Neural cell (in vitro differentiated cells): ENCODE measurements around the gene S100Z. TPM values are rescaled to one million over a fixed set of nuclear protein-coding genes. Genes with fewer than 3 reads are reported as not detected.

Source experiments
- H2AFZ ChIP-seq: fragments of 200-600, 300-800 bp; sonication (generic), shearing (Covaris generic); 2 replicates; pipeline ENCODE4 v1.6.0; 2014; ENCODE audit warnings: low read depth, mild to moderate bottlenecking, antibody characterized with exemption, low read length, moderate library complexity
- H3F3A ChIP-seq: fragments of 200-600 bp; shearing (Covaris generic); 2 replicates; pipeline ENCODE4 v1.6.1; 2016; ENCODE audit warnings: mild to moderate bottlenecking, moderate library complexity, mixed read lengths, antibody characterized with exemption, low read length; ENCODE audit not compliant: insufficient read depth, poor library complexity, severe bottlenecking
- H3K27ac ChIP-seq: fragments of 200-600, 300-800 bp; sonication (generic), shearing (Covaris generic); 2 replicates; pipeline ENCODE4 v1.5.1; 2014; ENCODE audit warnings: mild to moderate bottlenecking, low read length, moderate library complexity
- H3K27me3 ChIP-seq: fragments of 300-800, 200-600 bp; sonication (generic), shearing (Covaris generic); 2 replicates; pipeline ENCODE4 v1.6.0; 2014; ENCODE audit warnings: mild to moderate bottlenecking, low read depth, low read length, moderate library complexity; ENCODE audit not compliant: insufficient read depth
- H3K36me3 ChIP-seq: fragments of 300-800, 200-600 bp; sonication (generic), shearing (Covaris generic); 2 replicates; pipeline ENCODE4 v1.5.1; 2014; ENCODE audit warnings: mild to moderate bottlenecking, antibody characterized with exemption, low read length, moderate library complexity; ENCODE audit not compliant: insufficient read depth
- H3K4me2 ChIP-seq: fragments of 300-800, 200-600 bp; sonication (generic), shearing (Covaris generic); 2 replicates; pipeline ENCODE4 v1.6.0; 2014; ENCODE audit warnings: mild to moderate bottlenecking, low read length
- H3K4me3 ChIP-seq: fragments of 300-800, 200-600 bp; sonication (generic), shearing (Covaris generic); 2 replicates; pipeline ENCODE4 v1.5.1; 2014; ENCODE audit warnings: mild to moderate bottlenecking, low read length, moderate library complexity
- H3K79me2 ChIP-seq: fragments of 200-600 bp; shearing (Covaris generic); replicated peaks from 2 replicates; pipeline ENCODE4 v1.6.0; 2014; ENCODE audit warnings: mild to moderate bottlenecking, low read length, moderate library complexity; ENCODE audit not compliant: insufficient read depth
- H3K9ac ChIP-seq: fragments of 300-800, 200-600 bp; sonication (generic), shearing (Covaris generic); 2 replicates; pipeline ENCODE4 v1.6.1; 2016; ENCODE audit warnings: mild to moderate bottlenecking, low read length, mixed read lengths
- H3K9me2 ChIP-seq: fragments of 200-600 bp; shearing (Covaris generic); 2 replicates; pipeline ENCODE4 v1.6.1; 2016; ENCODE audit warnings: mild to moderate bottlenecking, low read length, mixed read lengths; ENCODE audit not compliant: insufficient read depth
- H3K9me3 ChIP-seq: fragments of 200-600, 300-800 bp; sonication (generic), shearing (Covaris generic); 2 replicates; pipeline ENCODE4 v1.6.1; 2016; ENCODE audit warnings: mild to moderate bottlenecking, mixed run types, low read length, moderate library complexity, mixed read lengths
- H4K20me1 ChIP-seq: fragments of 200-600 bp; shearing (Covaris generic); 2 replicates; pipeline ENCODE4 v1.6.1; 2016; ENCODE audit warnings: mild to moderate bottlenecking, mixed run types; ENCODE audit not compliant: insufficient read depth
- EP300 ChIP-seq: fragments of 450-650 bp; conservative IDR thresholded peaks from 2 replicates; pipeline ENCODE4 v1.6.1; 2014; ENCODE audit warnings: antibody characterized with exemption, mild to moderate bottlenecking, moderate library complexity; ENCODE audit not compliant: poor library complexity, severe bottlenecking
- EZH2 ChIP-seq: fragments of 200-600, 300-800 bp; shearing (Covaris generic), sonication (generic); IDR thresholded peaks from 2 replicates; pipeline ENCODE4 v1.6.1; 2014; ENCODE audit warnings: antibody characterized with exemption, low read length, borderline replicate concordance, mild to moderate bottlenecking; ENCODE audit not compliant: insufficient read depth, poor library complexity, severe bottlenecking
- MXI1 ChIP-seq: fragments of 450-650 bp; conservative IDR thresholded peaks from 2 replicates; pipeline ENCODE4 v1.6.1; 2014; ENCODE audit warnings: antibody characterized with exemption, mild to moderate bottlenecking; ENCODE audit not compliant: poor library complexity, severe bottlenecking
- POLR2AphosphoS5 ChIP-seq: IDR thresholded peaks from 2 replicates; pipeline ENCODE4 v1.6.1; 2012
- RAD21 ChIP-seq: fragments of 450-650 bp; conservative IDR thresholded peaks from 2 replicates; pipeline ENCODE4 v1.6.1; 2014; ENCODE audit warnings: antibody characterized with exemption, mild to moderate bottlenecking, moderate library complexity
- SMC3 ChIP-seq: fragments of 450-650 bp; conservative IDR thresholded peaks from 2 replicates; pipeline ENCODE4 v1.6.1; 2014; ENCODE audit warnings: antibody characterized with exemption, mild to moderate bottlenecking, moderate library complexity; ENCODE audit not compliant: poor library complexity
- TAF1 ChIP-seq: IDR thresholded peaks from 2 replicates; pipeline ENCODE4 v1.6.1; 2012; ENCODE audit warnings: low read depth
- polyA plus RNA-seq: library from polyadenylated mRNA; depleted of rRNA; stranded (reverse); fragments of >200 nt; gene quantifications from 2 replicates; pipeline ENCODE4 v1.2.3, GENCODE V29; 2014
- TF ChIP-seq, protein P1 (sequence below): IDR thresholded peaks from 2 replicates; pipeline ENCODE4 v1.6.1; 2012; ENCODE audit warnings: borderline replicate concordance
- TF ChIP-seq, protein P2 (sequence below): fragments of 450-650 bp; IDR thresholded peaks from 2 replicates; pipeline ENCODE4 v1.5.1; 2014; ENCODE audit warnings: antibody characterized with exemption, mild to moderate bottlenecking, moderate library complexity; ENCODE audit not compliant: poor library complexity, severe bottlenecking

S100Z gene
- polyA plus RNA-seq, 1 donor from 2014 or later: not detected

DNA sequence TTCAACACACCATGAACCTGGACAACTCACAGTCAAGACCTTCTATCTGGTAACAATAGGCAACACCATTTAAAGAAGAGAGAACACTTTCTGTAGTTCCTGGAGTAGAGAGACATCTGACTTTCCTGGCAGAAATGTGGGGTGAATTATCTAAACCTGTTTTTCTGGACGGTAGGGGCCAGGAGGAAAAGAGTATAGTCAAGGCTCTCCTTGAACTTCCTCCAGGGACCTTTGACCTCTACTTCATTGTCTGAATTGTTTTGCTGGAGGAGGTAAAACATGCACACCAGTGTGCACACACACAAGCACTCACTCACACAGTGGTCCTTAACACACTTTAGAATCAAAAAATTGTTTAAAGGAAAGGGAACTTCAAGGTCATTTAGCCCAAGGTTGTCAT lies 13.2 kb downstream of the S100Z start:
- no peak overlapping the region for H2AFZ ChIP-seq
- H3F3A ChIP-seq: no peaks in the 10 kb centered on the region
- TF ChIP-seq, protein P1, sequence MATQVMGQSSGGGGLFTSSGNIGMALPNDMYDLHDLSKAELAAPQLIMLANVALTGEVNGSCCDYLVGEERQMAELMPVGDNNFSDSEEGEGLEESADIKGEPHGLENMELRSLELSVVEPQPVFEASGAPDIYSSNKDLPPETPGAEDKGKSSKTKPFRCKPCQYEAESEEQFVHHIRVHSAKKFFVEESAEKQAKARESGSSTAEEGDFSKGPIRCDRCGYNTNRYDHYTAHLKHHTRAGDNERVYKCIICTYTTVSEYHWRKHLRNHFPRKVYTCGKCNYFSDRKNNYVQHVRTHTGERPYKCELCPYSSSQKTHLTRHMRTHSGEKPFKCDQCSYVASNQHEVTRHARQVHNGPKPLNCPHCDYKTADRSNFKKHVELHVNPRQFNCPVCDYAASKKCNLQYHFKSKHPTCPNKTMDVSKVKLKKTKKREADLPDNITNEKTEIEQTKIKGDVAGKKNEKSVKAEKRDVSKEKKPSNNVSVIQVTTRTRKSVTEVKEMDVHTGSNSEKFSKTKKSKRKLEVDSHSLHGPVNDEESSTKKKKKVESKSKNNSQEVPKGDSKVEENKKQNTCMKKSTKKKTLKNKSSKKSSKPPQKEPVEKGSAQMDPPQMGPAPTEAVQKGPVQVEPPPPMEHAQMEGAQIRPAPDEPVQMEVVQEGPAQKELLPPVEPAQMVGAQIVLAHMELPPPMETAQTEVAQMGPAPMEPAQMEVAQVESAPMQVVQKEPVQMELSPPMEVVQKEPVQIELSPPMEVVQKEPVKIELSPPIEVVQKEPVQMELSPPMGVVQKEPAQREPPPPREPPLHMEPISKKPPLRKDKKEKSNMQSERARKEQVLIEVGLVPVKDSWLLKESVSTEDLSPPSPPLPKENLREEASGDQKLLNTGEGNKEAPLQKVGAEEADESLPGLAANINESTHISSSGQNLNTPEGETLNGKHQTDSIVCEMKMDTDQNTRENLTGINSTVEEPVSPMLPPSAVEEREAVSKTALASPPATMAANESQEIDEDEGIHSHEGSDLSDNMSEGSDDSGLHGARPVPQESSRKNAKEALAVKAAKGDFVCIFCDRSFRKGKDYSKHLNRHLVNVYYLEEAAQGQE: no peak
- no peak for TF ChIP-seq EZH2
- TF ChIP-seq EP300: no peak
- no peak for TF ChIP-seq POLR2AphosphoS5
- no peak for TF ChIP-seq RAD21
- TF ChIP-seq TAF1: no peak
- TF ChIP-seq MXI1: no peak
- TF ChIP-seq, protein P2, sequence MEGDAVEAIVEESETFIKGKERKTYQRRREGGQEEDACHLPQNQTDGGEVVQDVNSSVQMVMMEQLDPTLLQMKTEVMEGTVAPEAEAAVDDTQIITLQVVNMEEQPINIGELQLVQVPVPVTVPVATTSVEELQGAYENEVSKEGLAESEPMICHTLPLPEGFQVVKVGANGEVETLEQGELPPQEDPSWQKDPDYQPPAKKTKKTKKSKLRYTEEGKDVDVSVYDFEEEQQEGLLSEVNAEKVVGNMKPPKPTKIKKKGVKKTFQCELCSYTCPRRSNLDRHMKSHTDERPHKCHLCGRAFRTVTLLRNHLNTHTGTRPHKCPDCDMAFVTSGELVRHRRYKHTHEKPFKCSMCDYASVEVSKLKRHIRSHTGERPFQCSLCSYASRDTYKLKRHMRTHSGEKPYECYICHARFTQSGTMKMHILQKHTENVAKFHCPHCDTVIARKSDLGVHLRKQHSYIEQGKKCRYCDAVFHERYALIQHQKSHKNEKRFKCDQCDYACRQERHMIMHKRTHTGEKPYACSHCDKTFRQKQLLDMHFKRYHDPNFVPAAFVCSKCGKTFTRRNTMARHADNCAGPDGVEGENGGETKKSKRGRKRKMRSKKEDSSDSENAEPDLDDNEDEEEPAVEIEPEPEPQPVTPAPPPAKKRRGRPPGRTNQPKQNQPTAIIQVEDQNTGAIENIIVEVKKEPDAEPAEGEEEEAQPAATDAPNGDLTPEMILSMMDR: no peak
- no peak for TF ChIP-seq SMC3

DNA sequence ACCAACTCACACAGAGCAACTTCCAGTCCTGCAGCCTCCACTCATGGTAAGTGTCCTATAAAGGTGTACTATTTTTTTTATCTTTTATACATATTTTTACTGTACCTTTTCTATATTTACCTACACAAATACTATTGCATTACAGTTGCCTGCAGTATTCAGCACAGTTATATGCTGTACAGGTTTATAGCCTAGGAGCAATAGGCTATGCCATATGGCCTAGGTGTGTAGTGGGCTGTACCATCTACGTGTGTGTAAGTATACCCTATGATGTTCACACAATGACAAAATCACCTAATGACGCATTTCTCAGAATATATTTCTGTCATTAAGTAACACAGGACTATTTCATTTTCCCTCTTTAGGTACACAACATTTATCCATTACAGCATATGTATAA lies 16.7 kb downstream of the S100Z start:
- Histone ChIP-seq H2AFZ (no peak overlapping the region), H3K9me3 (no peaks in the 10 kb centered on the region), H3K4me2 (no peak overlapping the region), H3K27ac (no peak overlapping the region), H3F3A (no peaks in the 10 kb centered on the region), H3K9me2 (no peaks in the 10 kb centered on the region), H3K79me2 (no peaks in the 10 kb centered on the region), H3K4me3 (no peak overlapping the region), H4K20me1 (no peaks in the 10 kb centered on the region), H3K36me3 (no peaks in the 10 kb centered on the region), H3K27me3 (no peaks in the 10 kb centered on the region), H3K9ac (no peak overlapping the region)
- no peak for TF ChIP-seq TAF1
- no peak for TF ChIP-seq POLR2AphosphoS5
- TF ChIP-seq SMC3: no peak
- no peak for TF ChIP-seq MXI1
- TF ChIP-seq RAD21: no peak
- no peak for TF ChIP-seq EP300
- TF ChIP-seq, protein P1: no peak
- TF ChIP-seq, protein P2: no peak
- no peak for TF ChIP-seq EZH2

More for the DNA sequence above, 13.2 kb downstream of the S100Z start:
- Histone ChIP-seq H3K9me3 (no peaks in the 10 kb centered on the region), H3K27me3 (no peaks in the 10 kb centered on the region), H3K79me2 (no peaks in the 10 kb centered on the region), H3K9ac (no peak overlapping the region), H3K36me3 (no peaks in the 10 kb centered on the region), H4K20me1 (no peaks in the 10 kb centered on the region), H3K9me2 (no peaks in the 10 kb centered on the region), H3K27ac (no peak overlapping the region), H3K4me3 (no peak overlapping the region), H3K4me2 (no peak overlapping the region)
